Stimulated activated CD8-positive, alpha-beta memory T cell treated with anti-CD3 and anti-CD28 coated beads, Interleukin-7, amount 100 ng/mL, for 24 hours (primary cell): ENCODE measurements around the gene FRY.

ENCODE experiments used
- DNase-seq: peaks from one replicate; pipeline ENCODE4 v3.0.0-alpha.2; 2020; ENCODE audit warnings: low read depth

The FRY gene

DNA sequence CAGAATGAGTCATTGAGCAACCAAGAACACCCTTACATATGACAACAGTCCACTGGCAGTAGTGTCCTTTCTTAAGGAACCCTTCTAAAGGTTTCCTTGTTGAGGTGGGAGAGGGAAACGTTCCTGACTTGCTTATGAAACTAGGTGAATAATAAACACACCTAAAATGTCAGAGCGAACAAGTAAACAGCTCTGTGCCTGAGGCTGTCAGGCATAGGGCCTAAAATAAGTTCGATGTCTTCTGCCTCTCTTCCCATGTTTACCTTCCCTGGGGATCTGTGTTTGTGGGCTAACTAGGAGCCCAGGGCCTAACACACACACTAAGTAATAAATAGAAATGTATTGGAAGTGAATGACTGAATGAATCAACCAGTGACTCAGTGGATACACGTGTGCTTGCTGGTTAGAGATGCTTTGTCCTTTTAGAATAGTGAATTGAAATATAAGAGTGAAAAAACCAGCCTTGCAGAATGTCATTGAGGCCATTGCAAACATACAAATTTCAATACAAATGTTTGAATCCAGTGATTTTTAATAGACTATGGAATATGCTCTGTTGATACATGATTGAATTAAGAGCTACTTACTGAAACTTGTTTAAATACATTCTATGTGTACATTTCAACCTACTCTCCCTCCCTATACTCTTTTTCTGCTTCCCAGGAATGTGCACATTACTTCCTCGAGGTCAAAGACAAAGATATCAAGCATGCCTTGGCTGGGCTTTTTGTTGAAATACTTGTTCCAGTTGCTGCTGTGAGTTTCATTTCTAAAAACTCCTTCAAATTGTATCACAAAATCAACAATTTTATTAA is 102.9 kb downstream of the FRY start:
- DNase-seq, result no peak

DNA sequence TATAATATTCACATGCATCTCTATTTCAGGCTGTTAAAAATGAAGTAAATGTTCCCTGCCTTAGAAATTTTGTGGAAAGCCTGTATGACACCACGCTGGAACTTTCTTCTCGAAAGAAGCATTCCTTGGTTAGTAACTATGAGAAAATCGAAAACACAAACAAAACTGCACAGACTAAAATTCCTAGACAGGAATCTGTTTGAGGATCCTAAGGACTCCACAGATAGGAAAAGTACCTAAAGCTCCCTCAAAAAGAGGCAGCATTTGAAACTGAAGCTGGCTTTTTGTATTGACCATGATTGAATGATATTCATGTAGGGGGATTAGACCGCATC is 103.4 kb downstream of the FRY start:
- no peak for DNase-seq

DNA sequence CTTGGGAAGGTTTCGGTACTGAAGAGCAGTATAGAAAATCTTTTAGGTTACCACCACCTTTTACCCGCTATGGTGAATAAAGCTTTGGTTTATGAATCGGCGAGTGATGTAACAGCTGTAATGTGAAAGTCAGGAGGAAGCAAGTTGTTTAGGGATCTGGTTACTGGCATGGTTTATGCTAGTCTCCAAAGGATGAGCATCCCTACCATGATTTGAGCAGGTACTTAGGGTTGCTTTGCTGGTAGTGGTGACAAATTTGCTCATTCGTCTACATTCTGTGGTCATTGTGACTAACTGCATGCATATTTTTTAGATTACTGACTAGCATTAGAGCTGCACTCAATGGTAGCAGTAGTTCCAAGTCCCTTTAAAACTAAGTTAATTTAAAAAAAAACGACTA is 104.1 kb downstream of the FRY start:
- no peak for DNase-seq

DNA sequence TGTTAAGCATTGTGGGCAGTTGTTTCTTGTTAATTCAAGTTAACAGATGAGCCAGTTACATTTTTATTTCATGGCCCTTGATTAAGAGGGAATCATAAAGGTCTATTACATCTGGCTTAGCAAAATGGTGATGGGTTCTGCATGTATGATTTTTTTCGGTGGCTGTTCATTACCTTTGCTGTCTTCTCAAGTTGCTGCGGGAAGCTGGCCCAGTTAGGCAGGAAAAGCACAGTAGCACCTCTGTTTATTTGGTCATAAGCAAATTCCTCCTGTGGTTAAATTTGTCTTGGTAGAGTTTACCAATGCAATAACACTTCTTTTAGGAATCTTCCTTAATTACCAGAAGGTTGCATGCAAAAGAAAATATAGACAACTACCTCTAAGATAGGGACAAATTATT is 104.5 kb downstream of the FRY start:
- no peak for DNase-seq

DNA sequence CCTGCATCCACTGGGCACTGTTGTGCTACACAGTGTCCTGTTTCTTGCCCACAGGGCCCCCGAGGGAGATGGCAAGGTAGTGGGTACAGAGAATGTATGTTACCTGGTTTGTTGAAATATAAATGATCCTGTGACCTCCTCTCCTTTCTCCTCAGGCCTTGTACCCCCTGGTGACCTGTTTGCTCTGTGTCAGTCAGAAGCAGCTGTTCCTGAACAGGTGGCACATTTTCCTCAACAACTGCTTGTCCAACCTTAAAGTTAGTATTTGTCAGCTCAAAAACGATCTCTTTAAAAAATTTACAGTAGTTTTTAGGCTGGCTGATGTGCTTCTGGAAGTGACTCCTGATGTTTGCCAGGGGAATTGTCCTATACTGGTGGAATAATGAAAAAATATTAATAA is 105.1 kb downstream of the FRY start:
- DNase-seq, result no peak

DNA sequence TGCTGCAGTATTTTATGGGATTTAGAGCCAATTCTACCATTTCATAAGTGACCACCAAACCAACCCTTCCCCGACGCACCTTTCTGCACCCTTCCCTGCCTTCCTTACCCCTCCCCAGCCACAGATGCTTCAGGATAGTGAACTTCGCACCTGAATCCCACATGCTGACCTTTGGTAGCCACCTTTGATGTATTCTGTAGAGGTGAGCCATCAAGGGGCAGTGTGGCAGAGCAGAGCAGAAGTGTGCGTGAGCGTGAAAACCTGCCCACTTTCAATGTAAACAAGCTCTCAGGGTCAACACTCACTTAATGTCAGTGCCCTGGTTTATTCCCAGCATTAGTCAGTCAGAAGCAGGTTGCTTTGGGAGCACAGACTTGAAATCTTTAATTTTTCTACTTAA is 107.7 kb downstream of the FRY start:
- no peak for DNase-seq

DNA sequence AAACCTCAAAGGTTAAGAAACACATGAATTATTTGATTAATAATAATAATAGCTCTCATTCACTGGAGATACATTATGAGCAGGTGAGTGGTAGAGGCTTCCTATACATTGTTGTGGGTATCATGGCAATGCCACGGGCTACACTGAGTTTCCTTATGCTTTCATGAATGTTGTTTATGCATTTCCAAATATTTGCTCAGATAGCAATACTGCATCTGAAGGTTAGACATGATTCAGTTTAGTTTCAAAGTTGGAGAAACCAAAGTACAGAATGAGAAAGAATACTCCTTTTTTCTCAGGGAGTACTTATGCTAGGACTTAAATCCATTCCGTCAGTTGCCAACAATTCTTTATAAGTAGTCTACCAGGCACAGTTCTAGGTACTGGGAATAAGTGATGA is 108.5 kb downstream of the FRY start:
- DNase-seq, result no peak

DNA sequence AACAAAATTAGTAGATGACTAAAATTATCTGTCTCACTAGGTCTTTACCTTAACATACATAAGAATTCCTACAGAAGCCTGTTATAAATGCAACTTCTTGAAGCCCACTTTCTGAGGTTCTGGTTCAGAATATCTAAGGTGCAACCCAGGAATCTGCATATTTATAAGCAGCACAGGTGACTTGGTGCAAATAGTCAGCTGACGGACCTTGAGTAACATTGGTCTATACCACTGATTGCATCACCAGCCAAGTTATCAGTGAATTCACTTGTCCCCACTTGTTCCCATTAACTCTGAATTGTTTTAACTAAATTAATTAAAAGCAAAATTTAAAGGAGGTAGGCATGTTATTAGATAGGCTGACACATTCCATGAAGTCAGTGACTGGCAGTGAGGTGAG is 109.9 kb downstream of the FRY start:
- DNase-seq, result no peak

DNA sequence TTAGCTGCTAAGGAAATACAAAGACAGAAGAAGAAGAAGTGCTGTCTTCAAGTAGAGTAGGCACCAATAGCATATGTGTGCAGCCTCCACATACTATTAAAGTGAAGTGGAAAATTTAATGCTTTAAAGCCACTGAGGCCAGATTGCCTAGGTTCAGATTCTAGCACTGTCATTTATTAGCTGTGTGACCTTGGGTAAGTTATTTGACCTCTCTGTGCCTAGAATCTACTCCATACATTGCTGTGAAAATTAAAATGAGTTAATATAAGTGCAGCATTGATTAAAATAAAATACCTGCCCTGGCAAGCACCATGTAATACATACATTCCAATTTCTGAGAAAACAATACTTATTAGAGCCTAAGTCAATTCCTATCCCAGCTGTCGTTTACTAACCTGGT is 110.5 kb downstream of the FRY start:
- DNase-seq, result no peak

DNA sequence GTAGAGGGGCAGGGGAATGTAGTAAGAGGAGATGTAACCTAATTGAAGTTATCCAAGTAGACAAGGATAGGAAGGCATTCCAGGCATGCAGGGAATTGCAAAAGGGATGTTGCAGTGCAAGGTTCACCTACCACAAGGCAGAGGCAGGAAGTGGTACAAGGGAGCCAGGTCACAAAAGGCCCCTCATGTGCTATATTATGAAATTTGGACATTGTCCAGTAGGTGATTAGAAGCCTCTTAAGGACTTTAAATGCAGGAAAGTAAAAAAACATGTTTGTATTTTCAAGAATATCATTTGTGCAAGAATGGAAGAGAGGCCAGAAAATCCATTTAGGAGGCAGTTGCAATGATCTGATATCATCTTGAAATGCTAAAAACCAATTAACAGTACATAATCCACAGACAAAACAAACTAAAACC is 111.4 kb downstream of the FRY start:
- DNase-seq, result no peak

DNA sequence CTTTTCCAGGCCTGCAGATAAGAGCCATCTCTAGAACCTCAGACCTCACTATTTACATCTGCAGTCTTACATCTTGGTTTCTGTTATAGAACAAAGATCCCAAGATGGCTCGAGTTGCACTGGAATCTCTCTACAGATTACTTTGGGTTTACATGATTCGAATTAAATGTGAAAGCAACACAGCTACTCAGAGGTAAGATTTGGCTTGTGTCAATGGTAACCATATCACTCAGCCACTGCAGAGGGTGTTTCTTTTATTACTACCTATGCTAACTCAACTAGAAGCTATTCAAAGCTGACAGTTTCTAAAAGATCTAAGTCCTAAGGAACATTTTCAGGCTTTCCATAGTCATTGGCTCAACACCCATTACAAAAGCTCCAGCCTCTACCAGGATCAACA is 115.6 kb downstream of the FRY start:
- DNase-seq, result no peak

DNA sequence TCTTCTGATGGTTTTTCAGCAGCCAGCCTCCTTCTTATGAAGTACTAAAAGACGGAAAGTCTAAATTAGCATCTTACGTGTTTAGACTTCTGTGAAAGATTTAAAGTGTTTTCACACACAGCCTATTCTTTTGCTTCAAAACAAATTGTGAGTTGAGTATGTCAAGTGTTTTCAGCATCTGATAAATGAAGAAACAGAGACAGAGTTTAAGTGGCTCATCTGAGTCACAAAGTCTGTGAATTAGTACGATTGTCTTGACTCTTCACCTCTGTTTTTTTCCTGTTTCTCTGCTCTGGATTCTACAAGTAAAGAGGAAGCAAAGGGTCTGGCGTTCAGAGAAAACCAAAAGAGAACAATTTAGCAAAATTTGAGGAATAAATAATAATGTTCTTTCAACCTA is 116.4 kb downstream of the FRY start:
- DNase-seq, result no peak

DNA sequence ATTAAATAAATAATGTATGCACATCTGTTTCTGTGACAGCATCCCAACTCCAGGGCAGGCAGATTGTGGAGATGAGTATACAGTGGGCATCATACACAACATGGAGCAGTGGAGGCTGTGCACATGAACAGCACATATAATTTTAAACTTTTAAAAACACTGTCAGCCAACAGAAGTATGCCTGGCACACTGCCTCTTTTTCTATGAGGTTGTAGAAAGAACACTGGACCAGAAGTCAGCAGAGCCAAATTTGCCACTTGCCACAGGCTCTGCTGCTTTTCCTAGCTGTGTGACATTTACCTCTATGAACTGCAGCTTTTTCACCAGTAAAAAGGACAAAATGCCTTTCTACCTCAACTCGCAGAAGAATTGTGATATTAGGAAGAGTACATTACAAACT is 118.7 kb downstream of the FRY start:
- DNase-seq, result no peak

DNA sequence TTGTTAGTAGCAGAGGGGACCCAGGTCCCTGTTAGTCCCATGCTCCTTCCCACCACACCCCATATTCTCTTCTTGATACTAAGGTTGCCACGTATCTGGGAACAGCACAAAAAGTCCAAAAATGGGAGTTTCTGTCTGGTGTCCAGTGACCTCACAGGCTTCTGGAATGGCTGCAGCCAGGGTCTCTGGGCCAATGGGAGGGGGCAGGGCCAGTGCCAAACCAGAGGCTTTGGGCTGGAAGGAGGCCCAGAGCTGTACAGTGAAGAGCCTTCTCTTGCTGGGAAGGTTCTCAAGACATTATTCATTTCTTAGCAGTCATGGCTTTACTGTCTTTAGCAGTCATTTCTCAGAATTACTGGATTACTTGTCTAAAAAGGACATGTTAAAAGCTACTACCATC is 119.2 kb downstream of the FRY start:
- DNase-seq, result no peak

DNA sequence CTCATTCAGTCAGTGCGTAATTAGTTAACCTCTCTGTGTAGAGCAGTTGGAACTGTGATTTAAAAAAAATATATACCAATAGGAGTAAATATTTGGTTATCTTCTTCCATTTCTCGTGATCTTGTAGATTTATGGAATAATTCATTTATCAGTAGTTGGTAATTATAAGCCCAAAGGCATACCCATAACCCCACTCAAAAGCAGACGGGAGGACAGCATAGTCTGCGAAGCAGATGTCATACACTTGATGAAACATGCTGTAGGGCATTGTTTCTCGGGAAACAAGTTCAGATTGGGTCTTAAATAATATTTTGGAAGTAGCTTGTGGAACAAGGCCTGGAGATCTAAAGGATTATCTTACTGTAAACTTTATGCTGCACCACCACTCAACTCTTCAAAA is 119.7 kb downstream of the FRY start:
- DNase-seq, result no peak

DNA sequence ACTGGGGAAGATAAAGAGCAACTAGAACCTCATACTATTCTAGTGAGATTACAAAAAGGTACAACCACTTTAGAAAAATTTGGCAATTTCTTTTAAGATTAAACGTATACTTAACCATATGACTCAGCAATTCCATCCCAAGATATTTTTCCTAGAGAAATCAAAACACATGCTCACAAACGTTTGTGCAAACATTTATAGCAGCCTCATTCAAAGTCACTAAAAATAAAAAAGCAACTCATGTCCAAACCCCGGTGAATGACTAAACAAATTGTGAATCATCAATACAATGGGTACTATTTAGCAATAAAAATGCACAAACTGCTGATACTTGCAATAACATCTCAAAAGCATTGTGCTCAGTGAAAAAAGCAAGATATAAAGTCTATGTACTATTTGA is 121.5 kb downstream of the FRY start:
- no peak for DNase-seq

DNA sequence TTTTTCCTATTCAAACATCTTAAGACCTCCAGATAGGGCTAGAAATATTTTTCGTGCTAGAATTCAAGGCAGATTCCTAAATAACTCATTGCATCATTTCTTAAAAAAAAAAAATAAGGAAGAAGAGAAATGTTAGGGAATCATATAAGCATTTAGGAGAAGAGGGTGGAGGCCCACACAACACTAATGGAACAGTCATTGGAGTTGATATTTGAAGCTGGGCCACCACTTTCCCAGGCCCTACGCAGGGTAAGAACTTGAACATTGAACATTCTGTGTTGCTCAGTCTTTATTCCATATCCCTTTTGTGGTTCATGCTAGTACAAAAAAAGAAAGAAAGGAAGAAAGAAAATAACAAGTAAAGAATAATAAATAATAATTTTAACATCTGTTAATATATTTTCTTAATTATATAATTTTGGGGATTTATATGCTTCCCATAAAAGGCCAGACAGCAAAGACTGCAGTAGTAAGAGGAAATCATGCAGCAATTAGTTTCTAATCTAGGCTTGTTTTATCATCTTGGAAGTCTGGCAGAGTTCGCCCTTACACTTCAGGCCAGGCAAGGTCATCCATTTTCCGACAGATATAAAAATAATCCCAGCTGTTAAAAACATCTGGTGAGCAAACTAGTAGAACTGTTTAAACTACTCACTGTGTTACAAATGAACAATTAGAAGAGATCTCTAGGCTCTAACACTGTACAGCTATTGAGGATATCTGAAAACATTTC is 127.7 kb downstream of the FRY start:
- DNase-seq, result no peak

DNA sequence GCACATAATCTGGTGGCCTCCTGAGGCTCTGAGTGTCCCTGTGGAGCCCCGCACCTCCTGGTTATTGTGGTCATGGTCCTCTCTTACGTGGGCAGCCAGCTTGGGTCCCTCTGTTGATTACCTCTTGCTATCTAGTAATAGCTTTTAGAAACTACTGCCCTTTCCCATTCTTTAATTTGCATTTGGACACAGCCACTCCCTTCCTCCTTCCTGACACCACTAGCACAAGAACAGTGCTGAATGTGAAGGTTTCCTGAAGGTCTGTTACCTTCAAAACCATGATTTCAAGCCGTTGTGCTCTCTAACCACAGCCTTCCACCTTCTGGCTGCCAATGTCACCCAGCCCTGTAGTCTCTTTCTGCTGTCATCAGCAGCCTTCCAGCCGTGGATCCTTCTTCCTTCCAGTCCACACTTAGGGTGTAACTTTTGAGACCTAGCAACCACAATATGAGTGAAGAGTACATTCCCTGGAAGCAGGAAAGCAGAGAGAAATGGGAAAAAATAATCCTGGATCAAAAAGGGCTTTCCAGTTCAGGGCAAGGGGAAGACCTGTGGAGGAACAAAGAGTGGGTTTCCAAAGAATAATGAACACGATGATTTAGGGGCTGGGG is 130.9 kb downstream of the FRY start:
- DNase-seq, result no peak

DNA sequence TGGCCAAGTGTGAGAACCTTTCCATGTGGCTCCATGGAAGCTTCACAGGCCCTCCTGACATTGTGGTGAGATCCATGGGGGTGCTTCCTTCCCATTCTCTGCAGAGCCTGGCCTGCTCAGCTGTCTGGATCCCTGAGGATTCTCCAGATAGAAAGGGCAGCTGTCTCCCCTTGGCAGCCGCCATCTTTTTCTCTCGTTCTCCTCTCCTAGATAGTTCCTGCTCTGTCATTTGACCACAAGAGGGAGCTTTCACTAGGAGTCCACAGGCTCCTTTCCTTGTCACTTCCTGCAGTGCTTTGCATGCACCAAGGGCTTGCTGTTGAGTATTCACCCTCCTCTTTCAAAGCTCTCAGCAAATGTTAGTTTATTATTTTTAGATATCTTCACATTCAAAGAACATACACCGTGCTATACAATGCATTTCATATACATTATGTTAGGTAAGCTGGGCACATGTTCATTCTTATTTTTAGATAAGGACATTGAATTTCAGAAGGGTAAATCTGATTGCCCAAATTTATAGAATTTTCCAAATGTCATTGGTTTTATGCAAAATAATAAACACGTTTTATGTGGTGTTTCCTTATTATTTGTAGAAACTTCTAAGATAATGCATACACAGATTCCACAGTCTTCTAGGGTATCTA is 133.2 kb downstream of the FRY start:
- DNase-seq, result no peak

DNA sequence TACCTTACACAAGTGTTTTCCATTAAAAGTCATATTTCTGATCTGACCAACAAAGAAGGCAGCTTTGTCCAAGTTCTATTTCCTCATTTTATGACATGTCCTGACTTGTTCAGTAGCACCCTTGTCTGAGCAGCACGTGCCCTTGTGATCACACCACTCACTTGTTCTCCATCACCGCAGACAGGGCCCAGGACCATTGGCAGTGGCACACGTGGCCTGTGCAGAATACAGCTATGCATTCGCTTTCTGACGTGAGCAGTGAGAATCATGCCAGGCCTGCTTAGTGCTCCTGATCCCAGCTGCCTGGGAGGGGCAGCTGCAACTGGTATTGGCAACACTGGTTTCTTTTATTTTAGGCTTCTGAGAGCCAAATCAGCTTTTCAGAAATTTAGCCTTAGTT is 134.2 kb downstream of the FRY start:
- DNase-seq, result no peak

DNA sequence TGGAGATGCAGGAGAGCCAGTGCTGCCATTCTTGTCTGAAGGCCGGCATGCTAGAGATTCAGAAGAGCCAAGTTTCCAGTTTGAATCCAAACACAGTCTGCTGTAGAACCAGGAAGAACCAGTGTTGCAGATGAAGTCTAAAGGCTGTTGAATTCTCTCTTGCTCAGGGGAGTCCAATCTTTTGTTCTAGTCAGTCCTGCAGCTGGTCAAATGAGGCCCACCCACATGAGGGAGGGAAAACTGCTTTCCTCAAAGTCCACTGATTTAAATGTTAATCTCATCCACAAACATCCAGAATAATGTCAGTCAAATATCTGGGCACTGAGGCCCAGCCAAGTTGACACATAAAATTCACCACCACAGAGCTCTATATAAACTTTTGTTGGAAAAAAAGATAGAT is 136.6 kb downstream of the FRY start:
- DNase-seq, result no peak

DNA sequence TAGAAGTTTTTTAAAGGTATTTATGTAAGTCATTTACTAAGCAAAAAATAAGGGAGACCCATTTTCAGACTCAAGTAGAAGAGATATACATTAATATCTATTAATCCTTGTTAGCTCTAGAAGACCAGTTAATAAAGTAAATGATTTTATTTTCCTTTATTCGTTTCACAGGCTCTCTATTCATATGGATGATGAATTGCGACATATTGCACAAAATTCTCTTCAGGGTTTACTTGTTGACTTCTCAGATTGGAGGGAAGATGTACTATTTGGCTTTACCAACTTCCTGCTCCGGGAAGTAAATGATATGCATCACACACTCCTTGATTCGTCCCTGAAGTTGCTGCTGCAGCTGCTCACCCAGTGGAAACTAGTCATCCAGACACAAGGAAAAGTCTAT is 139.3 kb downstream of the FRY start:
- DNase-seq, result no peak

DNA sequence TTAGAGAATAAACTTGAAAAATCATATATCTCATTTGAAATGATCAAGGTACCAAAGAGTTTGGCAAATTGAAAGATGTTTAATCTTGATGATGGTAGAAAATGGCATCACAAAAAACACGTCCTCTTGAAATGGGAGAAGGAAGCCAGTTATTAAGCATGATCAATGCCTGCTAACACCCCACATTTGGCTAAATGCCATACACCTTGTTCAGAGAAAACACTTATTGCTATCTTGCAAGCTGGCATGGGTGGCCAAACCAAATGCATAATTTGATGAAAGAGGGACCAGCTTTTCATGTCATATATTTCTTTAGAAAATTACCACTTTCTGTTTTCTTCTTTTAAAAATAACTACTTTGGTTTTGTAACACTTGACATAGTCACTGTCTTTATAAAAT is 142.3 kb downstream of the FRY start:
- DNase-seq, result no peak
